ENCODE measurements around the gene RPL39.
A peak's percentile ranks its signal among the peaks of the same experiment; 100 is the strongest.
"Not testable (repeated sequence)": the region's sequence is repeated elsewhere in the genome, so short reads cannot be mapped to it uniquely, and the experiment has no call there.

RPL39 gene

GRCh38 chrX:119762718-119763117 lies 28.7 kb downstream of the RPL39 start:
- DNase-seq, result no peak

- no peak for DNase-seq
Measured at GRCh38 chrX:119760026-119760877, 31.2 kb downstream of the RPL39 start.

GRCh38 chrX:119759248-119759766 lies 32.1 kb downstream of the RPL39 start:
- DNase-seq, result no peak

- no peak for DNase-seq
Measured at GRCh38 chrX:119758731-119759247, 32.6 kb downstream of the RPL39 start.

- no peak for DNase-seq
Measured at GRCh38 chrX:119757979-119758730, 33.3 kb downstream of the RPL39 start, which contains the start of gene SOWAHD. TSS of gene SOWAHD (plus strand) at chrX:119758588. CDS start at chrX:119758668, 80 bp downstream.

GRCh38 chrX:119757646-119757978 lies 33.8 kb downstream of the RPL39 start:
- no peak for DNase-seq

GRCh38 chrX:119756926-119757635 lies 34.3 kb downstream of the RPL39 start:
- DNase-seq, result no peak

- DNase-seq, result no peak
Measured at GRCh38 chrX:119755981-119756533, 35.4 kb downstream of the RPL39 start.

- peak; percentile 28 for DNase-seq
Measured at GRCh38 chrX:119753639-119754257, 37.7 kb downstream of the RPL39 start.

GRCh38 chrX:119753001-119753400 lies 38.4 kb downstream of the RPL39 start:
- DNase-seq, result no peak

- not testable (repeated sequence) for DNase-seq
Measured at GRCh38 chrX:119750751-119751150, 40.7 kb downstream of the RPL39 start.

GRCh38 chrX:119750131-119750530 lies 41.3 kb downstream of the RPL39 start:
- not testable (repeated sequence) for DNase-seq

- no peak for DNase-seq
Measured at GRCh38 chrX:119745283-119745848, 46.1 kb downstream of the RPL39 start.

GRCh38 chrX:119738742-119739141 lies 52.7 kb downstream of the RPL39 start:
- DNase-seq, result no peak

Measured in HCEC 1CT (cell line).